ENCODE results near the gene TACO1.

- TF ChIP-seq YY1 (IDR thresholded peaks at IDR 0.05; ENCODE audit: insufficient read depth, insufficient read length) (no peak), ZNF274 (IDR thresholded peaks at IDR 0.05; ENCODE audit: low read depth, low read length) (no peak), SUZ12 (IDR thresholded peaks at IDR 0.05; ENCODE audit: extremely low read depth, insufficient read depth, insufficient read length) (no peak)
Measured at GRCh38 chr17:63635290-63635689, 34.6 kb downstream of the TACO1 start.

All from NT2/D1 (cell line).